Measurements from ENCODE around the gene ACAD9.

Gene ACAD9

GRCh38 chr3:128940252-128940651, 60.8 kb downstream of the ACAD9 start:
- DNase-seq = no peak

- DNase-seq = no peak
These were observed 62.9 kb downstream of the ACAD9 start for GRCh38 chr3:128942161-128942952.

GRCh38 chr3:128945041-128945877, 65.8 kb downstream of the ACAD9 start:
- no peak for DNase-seq

DNA sequence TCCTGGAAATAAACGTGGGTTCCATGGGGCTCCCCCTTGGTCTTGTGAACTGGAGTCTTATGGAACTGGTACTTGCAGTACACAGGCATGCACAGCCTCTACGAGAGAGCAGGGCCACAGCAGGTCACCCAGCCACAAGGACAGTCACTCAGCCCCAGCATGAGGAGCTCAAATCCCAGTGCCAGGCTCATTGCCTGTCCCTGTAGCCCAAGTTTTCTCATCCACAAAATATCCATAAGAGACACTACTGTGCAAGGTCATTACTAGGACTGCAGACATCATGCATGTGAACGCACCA, 66.4 kb downstream of the ACAD9 start:
- DNase-seq = no peak

GRCh38 chr3:128946411-128946810, 67.0 kb downstream of the ACAD9 start:
- no peak for DNase-seq

DNA sequence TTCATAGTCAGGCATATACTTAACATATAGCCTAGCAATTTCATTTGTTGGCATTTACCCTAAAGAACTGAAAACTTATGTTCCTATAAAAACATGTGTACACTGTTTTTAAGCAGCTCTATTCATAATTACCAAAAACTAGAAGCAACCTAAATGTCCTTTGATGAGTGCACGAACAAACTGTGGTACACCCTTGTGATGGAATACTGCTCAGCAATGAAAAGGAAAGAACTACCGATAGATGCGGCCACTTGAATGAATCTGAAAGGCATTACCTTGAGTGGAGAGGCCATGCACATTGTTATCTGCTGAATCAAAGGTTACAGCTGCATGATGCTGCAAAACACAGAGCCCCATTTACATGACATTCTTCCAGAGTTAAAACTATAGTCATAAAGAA, 69.7 kb downstream of the ACAD9 start:
- DNase-seq = no peak

- no peak for DNase-seq
These were observed 71.0 kb downstream of the ACAD9 start for GRCh38 chr3:128950223-128950938.

- no peak for DNase-seq
These were observed 77.0 kb downstream of the ACAD9 start for GRCh38 chr3:128956440-128956839.
